ENCODE results near the gene DLG2. TPM values are rescaled to one million over a fixed set of nuclear protein-coding genes. Genes with fewer than 3 reads are reported as not detected.
A peak's percentile ranks its signal among the peaks of the same experiment; 100 is the strongest.
"Not testable (repeated sequence)": the region's sequence is repeated elsewhere in the genome, so short reads cannot be mapped to it uniquely, and the experiment has no call there.

DLG2 gene
- total and polyA plus RNA-seq, 2 of the 8 experiments (the other 6 are each of a cell fraction or from before 2014, with no cell fraction given) = 1.7 to 14.3 TPM

DNA sequence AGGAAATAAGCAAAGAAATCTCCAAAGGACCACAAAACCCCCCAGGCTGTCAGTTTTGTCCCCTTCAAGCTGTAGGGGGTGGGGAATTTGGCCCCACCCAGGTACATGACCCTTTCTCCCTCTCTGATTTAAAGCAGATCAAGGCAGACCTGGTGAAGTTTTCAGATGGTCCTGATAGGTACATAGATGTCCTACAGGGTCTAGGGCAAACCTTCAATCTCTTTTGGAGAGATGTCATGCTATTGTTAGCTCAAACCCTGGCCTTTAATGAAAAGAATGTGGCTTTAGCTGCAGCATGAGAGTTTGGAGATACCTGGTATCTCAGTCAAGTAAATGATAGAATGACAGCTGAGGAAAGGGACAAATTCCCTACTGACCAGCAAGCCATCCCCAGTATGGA, 18.5 kb downstream of the DLG2 start:
- H3K36me3 ChIP-seq (ENCODE audit: control insufficient read depth in 2 of 4, insufficient read depth in 4 of 4, low read length in 3 of 4); H3K79me1 ChIP-seq (ENCODE audit: low read depth, low read length); H2AK5ac ChIP-seq (ENCODE audit: low read depth, low read length); DNase-seq (ENCODE audit: low read depth in 1 of 2, low spot score in 2 of 2); H2AFZ ChIP-seq (ENCODE audit: low read length); FAIRE-seq; H3K27ac ChIP-seq (ENCODE audit: low read depth, low read length); H3K23ac ChIP-seq (ENCODE audit: insufficient read length); H2BK120ac ChIP-seq (replicated peaks; ENCODE audit: low read depth, low read length); H3K27me3 ChIP-seq (replicated peaks in 1 of 4; ENCODE audit: control insufficient read depth in 3 of 4, extremely low read depth in 1 of 4, insufficient read depth in 3 of 4, low read length in 3 of 4); H3K9me3 ChIP-seq (ENCODE audit: insufficient read depth in 2 of 2, low read depth in 1 of 2, low read length in 1 of 2); H3K56ac ChIP-seq (replicated peaks; ENCODE audit: insufficient read length, low read depth, low read length); H2BK12ac ChIP-seq (ENCODE audit: low read depth, low read length); H3K9ac ChIP-seq (replicated peaks in 1 of 4; ENCODE audit: extremely low read depth in 1 of 4, low read depth in 3 of 4, low read length in 3 of 4); H2BK20ac ChIP-seq (ENCODE audit: low read length); H4K5ac ChIP-seq (ENCODE audit: insufficient read length, low read depth, low read length); H3K4me1 ChIP-seq (replicated peaks in 1 of 4; ENCODE audit: control insufficient read depth in 3 of 4, insufficient read depth in 4 of 4, low read length in 3 of 4); H3K23me2 ChIP-seq (ENCODE audit: low read depth, low read length); H4K91ac ChIP-seq (replicated peaks; ENCODE audit: insufficient read length, low read length); H4K8ac ChIP-seq (ENCODE audit: extremely low read depth, insufficient read depth, low read length); H3K14ac ChIP-seq (ENCODE audit: insufficient read length); H3K79me2 ChIP-seq (ENCODE audit: control insufficient read depth in 1 of 2, insufficient read depth in 2 of 2, low read length in 2 of 2); H3K4me3 ChIP-seq (ENCODE audit: extremely low read depth in 1 of 4, insufficient read depth in 2 of 4, low read depth in 3 of 4, low read length in 4 of 4); H3K18ac ChIP-seq (ENCODE audit: extremely low read depth, low read length); H3K4ac ChIP-seq (replicated peaks; ENCODE audit: insufficient read length, low read depth, low read length); H4K20me1 ChIP-seq (replicated peaks in 1 of 2; ENCODE audit: control insufficient read depth in 1 of 2, insufficient read depth in 2 of 2, low read length in 2 of 2); H2BK15ac ChIP-seq (ENCODE audit: low read length): not testable (repeated sequence)
- ChIA-PET POLR2A (ENCODE audit: partially characterized antibody) (interaction anchor here (0.9 kb wide), 1 partner anchor 12 kb away, joined by 3 read pairs; no protein-coding TSS in a partner anchor), CTCF (ENCODE audit: partially characterized antibody) (interaction anchor here (0.6 to 0.9 kb wide), 2 partner anchors 12 to 1489 kb away, joined by 3 read pairs; no protein-coding TSS in a partner anchor)
- H3K4me2 ChIP-seq (ENCODE audit: insufficient read depth in 1 of 2, low read depth in 2 of 2, low read length in 2 of 2) = peak overlapping the region; percentile 16 to 44; a peak in 2 of 4 replicates
- peak overlapping the region; percentile 30; the same call in 1 of the 2 replicates for H2BK5ac ChIP-seq (ENCODE audit: low read depth, low read length)
- 0 out of 4 replicates have a peak, but pooled peaks of 1 of the 2 experiments have one; percentile 37 for TF ChIP-seq HDAC2 (IDR thresholded peaks at IDR 0.05; ENCODE audit: borderline replicate concordance in 1 of 2, low read depth in 2 of 2, low read length in 2 of 2)

DNA sequence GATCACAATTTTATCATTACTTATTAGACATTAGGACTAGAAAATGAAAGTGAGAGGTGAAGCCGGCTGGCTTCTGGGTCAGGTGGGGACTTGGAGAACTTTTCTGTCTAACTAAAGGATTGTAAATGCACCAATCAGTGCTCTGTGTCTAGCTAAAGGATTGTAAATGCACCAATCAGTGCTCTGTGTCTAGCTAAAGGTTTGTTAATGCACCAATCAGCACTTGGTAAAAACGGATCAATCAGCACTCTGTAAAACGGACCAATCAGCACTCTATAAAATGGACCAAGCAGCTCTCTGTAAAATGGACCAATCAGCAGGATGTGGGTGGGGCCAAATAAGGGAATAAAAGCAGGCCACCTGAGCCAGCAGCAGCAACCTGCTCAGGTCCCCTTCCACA, 20.9 kb downstream of the DLG2 start:
- H4K91ac ChIP-seq (replicated peaks; ENCODE audit: insufficient read length, low read length); H2AFZ ChIP-seq (ENCODE audit: low read length); H3K4ac ChIP-seq (replicated peaks; ENCODE audit: insufficient read length, low read depth, low read length); H3K27me3 ChIP-seq (replicated peaks in 1 of 4; ENCODE audit: control insufficient read depth in 3 of 4, extremely low read depth in 1 of 4, insufficient read depth in 3 of 4, low read length in 3 of 4); H3K23ac ChIP-seq (ENCODE audit: insufficient read length); H2BK15ac ChIP-seq (ENCODE audit: low read length); H3K14ac ChIP-seq (ENCODE audit: insufficient read length); H3K56ac ChIP-seq (replicated peaks; ENCODE audit: insufficient read length, low read depth, low read length); H3K79me1 ChIP-seq (ENCODE audit: low read depth, low read length); H3K27ac ChIP-seq (ENCODE audit: low read depth, low read length); POLR2A ChIA-PET (ENCODE audit: partially characterized antibody); H2BK20ac ChIP-seq (ENCODE audit: low read length); H2BK5ac ChIP-seq (ENCODE audit: low read depth, low read length); H3K9me3 ChIP-seq (ENCODE audit: insufficient read depth in 2 of 2, low read depth in 1 of 2, low read length in 1 of 2); H3K36me3 ChIP-seq (ENCODE audit: control insufficient read depth in 2 of 4, insufficient read depth in 4 of 4, low read length in 3 of 4); H3K23me2 ChIP-seq (ENCODE audit: low read depth, low read length); H2BK120ac ChIP-seq (replicated peaks; ENCODE audit: low read depth, low read length); H3K4me2 ChIP-seq (ENCODE audit: insufficient read depth in 1 of 2, low read depth in 2 of 2, low read length in 2 of 2); DNase-seq (ENCODE audit: low read depth in 1 of 2, low spot score in 2 of 2); FAIRE-seq; H4K8ac ChIP-seq (ENCODE audit: extremely low read depth, insufficient read depth, low read length); H3K79me2 ChIP-seq (ENCODE audit: control insufficient read depth in 1 of 2, insufficient read depth in 2 of 2, low read length in 2 of 2); H4K5ac ChIP-seq (ENCODE audit: insufficient read length, low read depth, low read length); H3K18ac ChIP-seq (ENCODE audit: extremely low read depth, low read length); H3K4me1 ChIP-seq (replicated peaks in 1 of 4; ENCODE audit: control insufficient read depth in 3 of 4, insufficient read depth in 4 of 4, low read length in 3 of 4); H4K20me1 ChIP-seq (replicated peaks in 1 of 2; ENCODE audit: control insufficient read depth in 1 of 2, insufficient read depth in 2 of 2, low read length in 2 of 2); H3K9ac ChIP-seq (replicated peaks in 1 of 4; ENCODE audit: extremely low read depth in 1 of 4, low read depth in 3 of 4, low read length in 3 of 4); H2AK5ac ChIP-seq (ENCODE audit: low read depth, low read length); H3K4me3 ChIP-seq (ENCODE audit: extremely low read depth in 1 of 4, insufficient read depth in 2 of 4, low read depth in 3 of 4, low read length in 4 of 4); H2BK12ac ChIP-seq (ENCODE audit: low read depth, low read length): not testable (repeated sequence)
- 86% methylated on average over 3 of the region's 3 CpGs; no CpG with 5 or more reads in 1 of the 2 experiments for WGBS, 2 experiments (ENCODE audit: extremely low coverage in 1 of 2, insufficient coverage in 1 of 2, insufficient read length in 1 of 2, insufficient replicate concordance in 2 of 2, low coverage in 1 of 2, low lambda C conversion rate in 2 of 2, missing lambda C conversion rate in 1 of 2)
- CTCF ChIA-PET (ENCODE audit: partially characterized antibody) = interaction anchor here (0.8 to 0.9 kb wide), 2 partner anchors 887 to 1078 kb away, joined by 3 read pairs; no protein-coding TSS in a partner anchor
